KMS-11 (cell line): ENCODE results near the gene ERC2.

Source experiments
- H2AFZ ChIP-seq: fragments of 200-600 bp; sonication (generic); 2 replicates; pipeline ENCODE4 v1.6.1; 2016; ENCODE audit warnings: antibody characterized with exemption, mixed run types, low read depth
- H3K27ac ChIP-seq: fragments of 200-600 bp; sonication (generic); 2 replicates; pipeline ENCODE4 v1.6.1; 2016; ENCODE audit warnings: mild to moderate bottlenecking, mixed run types
- H3K27me3 ChIP-seq: fragments of 200-600 bp; sonication (generic); 2 replicates; pipeline ENCODE4 v1.6.1; 2017; ENCODE audit warnings: mild to moderate bottlenecking, low read depth, mixed run types, moderate library complexity; ENCODE audit not compliant: insufficient read depth
- H3K36me3 ChIP-seq: fragments of 200-600 bp; sonication (generic); 2 replicates; pipeline ENCODE4 v1.6.1; 2017; ENCODE audit warnings: mild to moderate bottlenecking, mixed run types; ENCODE audit not compliant: insufficient read depth
- H3K4me1 ChIP-seq: fragments of 200-600 bp; sonication (generic); 2 replicates; pipeline ENCODE4 v1.6.1; 2016; ENCODE audit warnings: mild to moderate bottlenecking, low read depth, mixed run types; ENCODE audit not compliant: poor library complexity, severe bottlenecking
- H3K4me2 ChIP-seq: fragments of 200-600 bp; sonication (generic); 2 replicates; pipeline ENCODE4 v1.7.0; 2016; ENCODE audit warnings: mild to moderate bottlenecking, mixed run types
- H3K4me3 ChIP-seq: fragments of 200-600 bp; sonication (generic); IDR thresholded peaks from 2 replicates; pipeline ENCODE4 v1.6.1; 2017; ENCODE audit warnings: low read depth, low read length, mixed read lengths; ENCODE audit not compliant: insufficient read depth
- H3K79me2 ChIP-seq: fragments of 200-600 bp; sonication (generic); 2 replicates; pipeline ENCODE4 v1.6.1; 2016; ENCODE audit warnings: low read depth, mixed run types; ENCODE audit not compliant: insufficient read depth
- H3K9ac ChIP-seq: fragments of 200-600 bp; sonication (generic); 2 replicates; pipeline ENCODE4 v1.6.1; 2016; ENCODE audit warnings: mild to moderate bottlenecking, mixed run types
- H4K20me1 ChIP-seq: fragments of 200-600 bp; sonication (generic); 2 replicates; pipeline ENCODE4 v1.6.1; 2016; ENCODE audit warnings: mild to moderate bottlenecking, mixed run types; ENCODE audit not compliant: insufficient read depth
- TF ChIP-seq, protein P1 (sequence below): fragments of 200-600 bp; sonication (generic); conservative IDR thresholded peaks from 2 replicates; pipeline ENCODE4 v1.6.1; 2017; ENCODE audit warnings: low read depth, mild to moderate bottlenecking, antibody characterized with exemption, low read length, moderate library complexity, mixed read lengths

The ERC2 gene

DNA sequence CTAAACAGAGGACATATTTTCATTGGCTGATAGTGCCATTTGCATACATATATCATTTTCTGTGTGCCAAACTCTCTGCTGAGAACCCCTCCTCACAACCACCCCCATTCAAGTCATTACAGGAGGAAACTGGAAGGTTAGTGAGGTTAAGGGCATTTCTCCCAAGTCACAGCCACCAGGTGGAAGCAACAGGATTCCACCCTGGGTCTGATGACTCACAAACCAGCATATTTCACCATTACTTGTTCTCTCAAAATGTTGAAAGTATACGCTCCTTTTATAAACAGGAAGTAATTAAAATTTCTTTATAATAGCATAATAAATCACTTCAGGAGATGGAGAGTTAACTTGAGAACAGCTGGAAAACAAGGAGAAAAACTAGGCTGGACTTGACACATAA, 582.5 kb downstream of the ERC2 start:
- H3K4me1 ChIP-seq: peaks cover 2% of the 10 kb centered on the region
- no peak overlapping the region for H2AFZ ChIP-seq
- no peak overlapping the region for H3K4me2 ChIP-seq
- no peaks in the 10 kb centered on the region for H3K79me2 ChIP-seq
- H3K4me3 ChIP-seq: no peak overlapping the region
- no peaks in the 10 kb centered on the region for H4K20me1 ChIP-seq
- no peak overlapping the region for H3K27ac ChIP-seq
- TF ChIP-seq, protein P1, sequence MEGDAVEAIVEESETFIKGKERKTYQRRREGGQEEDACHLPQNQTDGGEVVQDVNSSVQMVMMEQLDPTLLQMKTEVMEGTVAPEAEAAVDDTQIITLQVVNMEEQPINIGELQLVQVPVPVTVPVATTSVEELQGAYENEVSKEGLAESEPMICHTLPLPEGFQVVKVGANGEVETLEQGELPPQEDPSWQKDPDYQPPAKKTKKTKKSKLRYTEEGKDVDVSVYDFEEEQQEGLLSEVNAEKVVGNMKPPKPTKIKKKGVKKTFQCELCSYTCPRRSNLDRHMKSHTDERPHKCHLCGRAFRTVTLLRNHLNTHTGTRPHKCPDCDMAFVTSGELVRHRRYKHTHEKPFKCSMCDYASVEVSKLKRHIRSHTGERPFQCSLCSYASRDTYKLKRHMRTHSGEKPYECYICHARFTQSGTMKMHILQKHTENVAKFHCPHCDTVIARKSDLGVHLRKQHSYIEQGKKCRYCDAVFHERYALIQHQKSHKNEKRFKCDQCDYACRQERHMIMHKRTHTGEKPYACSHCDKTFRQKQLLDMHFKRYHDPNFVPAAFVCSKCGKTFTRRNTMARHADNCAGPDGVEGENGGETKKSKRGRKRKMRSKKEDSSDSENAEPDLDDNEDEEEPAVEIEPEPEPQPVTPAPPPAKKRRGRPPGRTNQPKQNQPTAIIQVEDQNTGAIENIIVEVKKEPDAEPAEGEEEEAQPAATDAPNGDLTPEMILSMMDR: no peak
- no peaks in the 10 kb centered on the region for H3K36me3 ChIP-seq
- H3K9ac ChIP-seq: no peak overlapping the region
- H3K27me3 ChIP-seq: no peaks in the 10 kb centered on the region

DNA sequence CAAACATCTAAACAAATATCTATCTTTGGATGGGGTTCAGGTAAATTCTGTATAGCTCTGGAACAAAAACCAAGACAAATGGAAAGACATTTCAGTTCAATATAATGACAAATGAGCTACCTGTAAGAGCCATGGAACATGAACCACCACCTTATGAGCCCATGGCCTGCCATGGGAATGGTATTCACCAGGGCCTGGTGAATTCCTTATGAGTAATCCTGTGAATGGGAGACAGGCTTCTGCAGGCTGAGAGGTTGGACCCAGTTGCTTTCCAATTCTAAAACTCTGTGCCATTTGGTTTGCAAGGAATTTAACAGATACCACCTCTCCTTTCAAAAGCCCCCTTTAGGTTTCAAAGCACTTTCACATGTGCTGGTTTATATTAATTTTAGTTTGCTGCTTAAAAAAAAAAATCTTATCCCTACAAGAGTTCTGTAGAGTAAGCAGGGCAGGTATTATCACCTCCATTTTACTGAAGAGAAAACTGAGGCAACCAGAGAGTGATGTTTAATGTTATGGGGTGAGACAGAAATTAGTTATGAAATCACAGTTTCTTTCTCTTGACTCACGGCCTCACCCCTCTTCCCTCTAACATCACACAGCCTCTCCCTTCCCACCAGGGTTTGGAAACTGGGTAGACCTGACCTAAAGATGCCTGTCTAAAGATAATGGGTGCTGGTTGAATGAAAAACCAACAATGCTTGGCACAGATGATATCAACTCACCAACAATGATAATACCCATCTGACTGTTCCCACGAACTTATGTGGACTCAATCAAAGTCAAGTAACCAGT, 583.6 kb downstream of the ERC2 start:
- Histone ChIP-seq H3K4me1 (no peaks in the 10 kb centered on the region), H3K27ac (no peak overlapping the region), H4K20me1 (no peaks in the 10 kb centered on the region), H3K36me3 (no peaks in the 10 kb centered on the region), H3K79me2 (no peaks in the 10 kb centered on the region), H3K4me3 (no peak overlapping the region), H3K27me3 (no peaks in the 10 kb centered on the region), H2AFZ (no peak overlapping the region), H3K4me2 (no peak overlapping the region), H3K9ac (no peak overlapping the region)
- TF ChIP-seq, protein P1: no peak

DNA sequence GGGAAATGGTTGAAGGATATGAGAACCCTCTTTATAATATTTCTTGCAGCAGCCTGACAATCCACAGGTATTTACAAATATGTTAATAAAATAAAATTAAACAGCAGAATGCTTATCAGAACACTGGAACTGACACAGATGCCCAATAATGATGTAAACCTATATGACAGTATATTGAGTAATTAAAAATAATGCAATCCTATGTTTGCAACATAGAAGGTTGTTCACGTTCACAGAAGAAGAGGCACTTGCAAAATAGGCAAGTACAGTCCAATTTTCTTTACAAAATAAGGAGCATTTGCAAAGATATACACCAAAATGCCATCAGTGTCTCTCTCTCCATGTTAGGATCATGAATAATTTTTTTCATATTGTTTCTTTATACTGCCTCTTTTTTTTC, 584.2 kb downstream of the ERC2 start:
- Histone ChIP-seq H2AFZ (no peak overlapping the region), H3K79me2 (no peaks in the 10 kb centered on the region), H3K4me1 (no peaks in the 10 kb centered on the region), H3K9ac (no peak overlapping the region), H3K27me3 (no peaks in the 10 kb centered on the region), H3K4me2 (no peak overlapping the region), H4K20me1 (no peaks in the 10 kb centered on the region), H3K4me3 (no peak overlapping the region), H3K36me3 (no peaks in the 10 kb centered on the region), H3K27ac (no peak overlapping the region)
- TF ChIP-seq, protein P1: no peak

DNA sequence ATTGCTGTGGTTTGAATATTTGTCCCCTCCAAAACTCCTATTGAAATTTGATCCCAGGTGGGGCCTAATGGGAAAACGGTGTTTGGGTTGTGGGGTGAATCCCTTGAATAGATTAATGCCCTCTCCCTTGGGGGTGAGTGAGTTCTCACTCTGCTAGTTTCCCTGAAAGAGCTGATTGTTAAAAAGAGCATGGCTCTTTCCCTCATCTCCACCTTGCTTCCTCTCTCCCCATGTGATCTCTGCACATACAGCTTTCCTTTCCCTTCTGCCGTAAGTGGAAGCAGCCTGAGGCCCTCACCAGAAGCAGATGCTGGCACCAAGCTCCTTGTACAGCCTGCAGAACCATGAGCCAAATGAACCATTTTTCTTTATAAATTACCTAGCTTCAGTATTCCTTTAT, 586.3 kb downstream of the ERC2 start:
- Histone ChIP-seq H3K27me3 (no peaks in the 10 kb centered on the region), H3K4me1 (no peaks in the 10 kb centered on the region), H4K20me1 (no peaks in the 10 kb centered on the region), H3K27ac (no peak overlapping the region), H3K79me2 (no peaks in the 10 kb centered on the region), H3K4me3 (no peak overlapping the region), H3K9ac (no peak overlapping the region), H3K4me2 (no peak overlapping the region), H2AFZ (no peak overlapping the region), H3K36me3 (no peaks in the 10 kb centered on the region)
- TF ChIP-seq, protein P1: no peak
